H1 (cell line): ENCODE measurements around the gene SRGAP2. TPM values are rescaled to one million over a fixed set of nuclear protein-coding genes. Genes with fewer than 3 reads are reported as not detected.
"Not testable (repeated sequence)": the region's sequence is repeated elsewhere in the genome, so short reads cannot be mapped to it uniquely, and the experiment has no call there.

ENCODE experiments used
- CTCF ChIA-PET: fragments of 300-600 bp; sonication (Branson Sonifier 250); formaldehyde crosslinking; loops from one replicate; lab custom pipeline; 2021; ENCODE audit not compliant: partially characterized antibody; lab: Charles Lee
- POLR2A ChIA-PET: fragments of 300-600 bp; sonication (Branson Sonifier 250); formaldehyde crosslinking; loops from one replicate; lab custom pipeline; 2021; ENCODE audit warnings: inconsistent platforms; ENCODE audit not compliant: partially characterized antibody; lab: Charles Lee
- DNase-seq, 2 experiments: peaks; one replicate each; pipeline versions ENCODE4 v3.0.0 to v3.0.0-alpha.2; 2010 to 2022; ENCODE audit warnings: low spot score in 2 of 2, low read depth in 1 of 2, mixed read lengths in 1 of 2
- FAIRE-seq: peaks from 2 replicates; lab custom pipeline; 2011; peaks lifted over from hg19 to GRCh38; lab: Jason Lieb, UNC
- H2AFZ ChIP-seq: 2 replicates; pipeline ENCODE4 v1.8.1; 2012; ENCODE audit warnings: low read length, inconsistent platforms
- H2AK5ac ChIP-seq: 2 replicates; pipeline ENCODE4 v1.6.1; 2013; ENCODE audit warnings: low read depth, low read length
- H2BK120ac ChIP-seq: replicated peaks from 2 replicates; pipeline ENCODE3; 2013; ENCODE audit warnings: low read depth, low read length, inconsistent platforms
- H2BK12ac ChIP-seq: 2 replicates; pipeline ENCODE4 v1.6.1; 2013; ENCODE audit warnings: low read depth, low read length
- H2BK15ac ChIP-seq: 2 replicates; pipeline ENCODE4 v1.6.1; 2013; ENCODE audit warnings: low read length
- H2BK20ac ChIP-seq: 2 replicates; pipeline ENCODE4 v1.6.1; 2013; ENCODE audit warnings: low read length
- H2BK5ac ChIP-seq: 2 replicates; pipeline ENCODE4 v1.6.1; 2013; ENCODE audit warnings: low read depth, low read length
- H3K14ac ChIP-seq: 2 replicates; pipeline ENCODE4 v1.6.1; 2013; ENCODE audit warnings: inconsistent platforms; ENCODE audit not compliant: insufficient read length
- H3K18ac ChIP-seq: 2 replicates; pipeline ENCODE4 v1.6.1; 2013; ENCODE audit warnings: low read length; ENCODE audit errors: extremely low read depth
- H3K23ac ChIP-seq: 2 replicates; pipeline ENCODE4 v1.6.1; 2013; ENCODE audit warnings: inconsistent platforms; ENCODE audit not compliant: insufficient read length
- H3K23me2 ChIP-seq: 2 replicates; pipeline ENCODE4 v1.6.1; 2013; ENCODE audit warnings: low read depth, low read length
- H3K27ac ChIP-seq: 2 replicates; pipeline ENCODE4 v1.6.1; 2011; ENCODE audit warnings: low read depth, low read length, inconsistent platforms
- H3K27me3 ChIP-seq, 4 experiments: replicated peaks in 1 of 4; 1 replicate in 1 of 4; 2 replicates in 3 of 4; pipeline versions ENCODE4 v1.6.1 to v1.8.1; 2011 to 2013; ENCODE audit warnings: low read length in 3 of 4, mild to moderate bottlenecking in 3 of 4, inconsistent platforms in 2 of 4, mixed read lengths in 2 of 4, moderate library complexity in 1 of 4; ENCODE audit not compliant: control insufficient read depth in 3 of 4, insufficient read depth in 3 of 4; ENCODE audit errors: extremely low read depth in 1 of 4
- H3K36me3 ChIP-seq, 4 experiments: 2 replicates each; pipeline versions ENCODE4 v1.6.1 to v1.8.1; 2011 to 2013; ENCODE audit warnings: mild to moderate bottlenecking in 4 of 4, low read length in 3 of 4, moderate library complexity in 2 of 4, control low read depth in 1 of 4, inconsistent platforms in 1 of 4; ENCODE audit not compliant: insufficient read depth in 4 of 4, control insufficient read depth in 2 of 4
- H3K4ac ChIP-seq: replicated peaks from 2 replicates; pipeline ENCODE3; 2013; ENCODE audit warnings: low read length, low read depth, mixed read lengths, inconsistent platforms; ENCODE audit not compliant: insufficient read length
- H3K4me1 ChIP-seq, 4 experiments: replicated peaks in 1 of 4; 1 replicate in 1 of 4; 2 replicates in 3 of 4; pipeline versions ENCODE4 v1.6.1 to v1.8.1; 2011 to 2013; ENCODE audit warnings: low read length in 3 of 4, inconsistent platforms in 2 of 4, mixed read lengths in 1 of 4; ENCODE audit not compliant: insufficient read depth in 4 of 4, control insufficient read depth in 3 of 4
- H3K4me2 ChIP-seq, 2 experiments: 2 replicates each; pipeline versions ENCODE4 v1.6.1 to v1.8.1; 2011 to 2013; ENCODE audit warnings: low read depth in 2 of 2, low read length in 2 of 2, control low read depth in 1 of 2, inconsistent platforms in 1 of 2, mild to moderate bottlenecking in 1 of 2; ENCODE audit not compliant: insufficient read depth in 1 of 2
- H3K4me3 ChIP-seq, 4 experiments: fragments of 200-600, 300-600 bp in 1 of 4; sonication (generic), shearing (Covaris generic), sonication (Bioruptor Twin) in 1 of 4; 2 replicates each; pipeline versions ENCODE4 v1.5.1 to v1.8.1; 2011 to 2016; ENCODE audit warnings: low read length in 4 of 4, low read depth in 3 of 4, control low read depth in 2 of 4, inconsistent platforms in 2 of 4, mild to moderate bottlenecking in 2 of 4, mixed read lengths in 1 of 4, moderate library complexity in 1 of 4; ENCODE audit not compliant: insufficient read depth in 2 of 4; ENCODE audit errors: extremely low read depth in 1 of 4
- H3K56ac ChIP-seq: replicated peaks from 2 replicates; pipeline ENCODE3; 2013; ENCODE audit warnings: low read depth, mild to moderate bottlenecking, mixed read lengths, low read length, inconsistent platforms; ENCODE audit not compliant: insufficient read length
- H3K79me1 ChIP-seq: 2 replicates; pipeline ENCODE4 v1.6.1; 2013; ENCODE audit warnings: low read depth, low read length, control low read depth
- H3K79me2 ChIP-seq, 2 experiments: 2 replicates each; pipeline versions ENCODE4 v1.6.1 to v1.8.1; 2012 to 2013; ENCODE audit warnings: low read length in 2 of 2, mild to moderate bottlenecking in 2 of 2, inconsistent platforms in 1 of 2; ENCODE audit not compliant: insufficient read depth in 2 of 2, control insufficient read depth in 1 of 2
- H3K9ac ChIP-seq, 4 experiments: replicated peaks in 1 of 4; 1 replicate in 1 of 4; 2 replicates in 3 of 4; pipeline versions ENCODE4 v1.6.1 to v1.8.1; 2011 to 2013; ENCODE audit warnings: low read depth in 3 of 4, low read length in 3 of 4, control low read depth in 2 of 4, mild to moderate bottlenecking in 2 of 4, moderate library complexity in 2 of 4, inconsistent platforms in 1 of 4; ENCODE audit errors: extremely low read depth in 1 of 4
- H3K9me3 ChIP-seq, 2 experiments: 2 replicates each; pipeline versions ENCODE4 v1.6.1 to v1.8.1; 2012 to 2013; ENCODE audit warnings: mild to moderate bottlenecking in 2 of 2, moderate library complexity in 2 of 2, control low read depth in 1 of 2, inconsistent platforms in 1 of 2, low read depth in 1 of 2, low read length in 1 of 2, mixed read lengths in 1 of 2; ENCODE audit not compliant: insufficient read depth in 2 of 2
- H4K20me1 ChIP-seq, 2 experiments: replicated peaks in 1 of 2; 2 replicates each; pipeline versions ENCODE3 to v1.8.1; 2011 to 2013; ENCODE audit warnings: inconsistent platforms in 2 of 2, low read length in 2 of 2, mild to moderate bottlenecking in 1 of 2; ENCODE audit not compliant: insufficient read depth in 2 of 2, control insufficient read depth in 1 of 2
- H4K5ac ChIP-seq: 2 replicates; pipeline ENCODE4 v1.6.1; 2013; ENCODE audit warnings: low read length, low read depth, mixed read lengths, inconsistent platforms; ENCODE audit not compliant: insufficient read length
- H4K8ac ChIP-seq: 2 replicates; pipeline ENCODE4 v1.8.0; 2013; ENCODE audit warnings: mild to moderate bottlenecking, moderate library complexity, low read length, inconsistent platforms; ENCODE audit not compliant: insufficient read depth; ENCODE audit errors: extremely low read depth
- H4K91ac ChIP-seq: replicated peaks from 2 replicates; pipeline ENCODE3; 2013; ENCODE audit warnings: low read length, mixed read lengths, inconsistent platforms; ENCODE audit not compliant: insufficient read length
- WGBS, 2 experiments: shearing (Covaris generic) in 1 of 2; methylation state at CpG; one replicate each; pipeline versions ENCODE4 v1.1.6 to v1.1.7; 2013 to 2015; ENCODE audit warnings: low lambda C conversion rate in 2 of 2, mixed read lengths in 2 of 2, inconsistent platforms in 1 of 2, low coverage in 1 of 2, missing lambda C conversion rate in 1 of 2; ENCODE audit not compliant: insufficient replicate concordance in 2 of 2, insufficient coverage in 1 of 2, insufficient read length in 1 of 2; ENCODE audit errors: extremely low coverage in 1 of 2, missing lambda C conversion rate in 1 of 2; 5-methylcytosine and 5-hydroxymethylcytosine counted together
- polyA plus RNA-seq, 7 experiments: library from polyadenylated mRNA; depleted of rRNA in 3 of 7; stranded (reverse) in 5 of 7; unstranded in 2 of 7; fragments of >200 nt in 5 of 7; fragments of 200-250 nt in 2 of 7; gene quantifications; 1 replicate in 5 of 7; 2 replicates in 1 of 7; 4 replicates in 1 of 7; pipeline versions ENCODE4 v1.2.1 to v1.2.3, GENCODE V29; 2011 to 2013; ENCODE audit warnings: missing spikeins in 2 of 7, mixed read lengths in 2 of 7
- total RNA-seq: library from RNA; stranded (reverse); fragmentation: NEBNext Ultra II Directional; extraction: Animal tissue kit (Norgen Biotek cat#: 25700); gene quantifications from 2 replicates; pipeline ENCODE4 v1.2.1, GENCODE V29; 2021

Gene SRGAP2
- total and polyA plus RNA-seq, 2 of the 8 experiments (the other 6 are each of a cell fraction or from before 2014, with no cell fraction given): 10.8 to 54.0 TPM

- H3K9ac ChIP-seq, H4K5ac ChIP-seq, H2BK120ac ChIP-seq, H2BK5ac ChIP-seq, H2AFZ ChIP-seq, H3K23me2 ChIP-seq, H3K27me3 ChIP-seq, H3K79me2 ChIP-seq, H3K14ac ChIP-seq, DNase-seq, H4K91ac ChIP-seq, H3K4me2 ChIP-seq, H2BK12ac ChIP-seq, H2BK15ac ChIP-seq, H3K9me3 ChIP-seq, H3K56ac ChIP-seq, H3K4me1 ChIP-seq, H3K23ac ChIP-seq, H3K36me3 ChIP-seq, H4K20me1 ChIP-seq, H3K4me3 ChIP-seq, H3K79me1 ChIP-seq, POLR2A ChIA-PET, H3K4ac ChIP-seq, FAIRE-seq, H2BK20ac ChIP-seq, H3K18ac ChIP-seq, H4K8ac ChIP-seq, H3K27ac ChIP-seq, H2AK5ac ChIP-seq, CTCF ChIA-PET: not testable (repeated sequence)
- 84% methylated on average over 1 of the region's 3 CpGs; no CpG with 5 or more reads in 1 of the 2 experiments for WGBS, 2 experiments
Observed at GRCh38 chr1:206245479-206245878, 42.1 kb downstream of the SRGAP2 start.

DNA sequence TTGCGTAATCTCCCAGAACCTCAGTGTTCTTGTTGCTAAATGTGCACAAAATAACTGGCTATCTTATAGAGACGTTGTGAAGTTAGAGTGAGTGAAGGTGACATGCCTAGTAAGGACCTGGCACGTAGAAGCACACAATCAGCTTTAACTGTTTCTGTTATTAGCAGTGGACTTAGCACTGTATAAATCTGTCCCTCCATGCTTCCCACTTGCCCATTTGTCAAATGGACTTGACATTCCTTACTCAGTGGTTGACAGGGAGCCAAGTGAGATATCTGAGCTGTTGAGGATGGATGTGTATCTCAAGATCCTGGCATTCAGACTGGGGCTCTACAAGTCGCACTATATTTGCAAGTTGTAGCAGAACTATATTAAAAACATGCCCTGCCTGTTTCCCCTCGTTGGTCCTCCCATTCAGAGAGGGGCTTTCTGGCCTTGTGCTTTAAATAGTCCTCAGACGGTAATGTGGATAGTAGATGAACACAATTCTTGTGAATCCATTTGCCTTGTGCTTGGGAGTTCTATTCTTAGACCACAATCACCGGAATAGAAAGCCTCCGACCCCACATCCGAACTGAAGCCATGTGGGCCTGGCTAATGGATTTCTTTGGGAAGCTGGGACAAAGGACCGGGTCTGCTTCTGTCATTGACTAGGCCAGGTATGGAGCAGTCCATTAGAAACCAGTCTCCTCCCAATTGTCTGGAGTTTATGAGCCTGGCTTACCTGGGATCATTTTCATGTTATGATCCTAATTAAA lies 43.0 kb downstream of the SRGAP2 start:
- H4K91ac ChIP-seq, H3K79me1 ChIP-seq, FAIRE-seq, H2BK120ac ChIP-seq, H3K23ac ChIP-seq, H3K9me3 ChIP-seq, DNase-seq, H3K18ac ChIP-seq, H3K14ac ChIP-seq, H3K4ac ChIP-seq, H3K27me3 ChIP-seq, H2BK15ac ChIP-seq, POLR2A ChIA-PET, H3K56ac ChIP-seq, H3K9ac ChIP-seq, H3K27ac ChIP-seq, H2BK12ac ChIP-seq, H3K36me3 ChIP-seq, H3K79me2 ChIP-seq, H4K5ac ChIP-seq, H2BK20ac ChIP-seq, CTCF ChIA-PET, H2AFZ ChIP-seq, H4K20me1 ChIP-seq, H3K4me2 ChIP-seq, H2BK5ac ChIP-seq, H4K8ac ChIP-seq, H3K23me2 ChIP-seq, H2AK5ac ChIP-seq, H3K4me1 ChIP-seq, H3K4me3 ChIP-seq: not testable (repeated sequence)
- WGBS, 2 experiments: no CpG with 5 or more reads among the region's 10 CpGs
